NCI-H1436 (cell line): ENCODE data around the gene KPRP.

ENCODE experiments used
- DNase-seq: peaks from one replicate; lab custom pipeline; 2025; lab: John Stamatoyannopoulos, UW

Gene KPRP

DNA sequence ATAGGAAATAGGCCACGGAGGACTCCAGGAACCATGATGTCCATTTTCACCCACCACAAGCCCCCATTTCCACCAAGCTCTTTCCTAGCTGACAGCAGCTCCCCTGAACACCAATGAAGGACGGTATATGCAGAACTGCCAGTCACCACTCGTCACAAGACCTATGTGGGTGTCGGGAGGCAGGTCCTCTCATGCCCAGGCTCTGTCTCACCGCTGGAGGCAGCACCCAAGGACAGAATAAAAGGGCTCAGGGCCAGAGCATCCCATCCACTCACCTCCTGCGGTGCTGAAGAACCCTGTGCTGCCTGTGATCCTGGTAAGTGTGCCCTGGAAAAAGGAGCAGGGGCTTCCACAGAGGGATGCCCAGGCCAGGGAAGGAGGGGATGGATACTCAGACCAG is 17.1 kb downstream of the KPRP start, which contains the start of gene LCE1F:
Gene LCE1F (plus strand): TSS at position 266 of the 400 bp plus-strand sequence. CDS start 1,232 bp downstream, outside the sequence.
- no peak for DNase-seq

DNA sequence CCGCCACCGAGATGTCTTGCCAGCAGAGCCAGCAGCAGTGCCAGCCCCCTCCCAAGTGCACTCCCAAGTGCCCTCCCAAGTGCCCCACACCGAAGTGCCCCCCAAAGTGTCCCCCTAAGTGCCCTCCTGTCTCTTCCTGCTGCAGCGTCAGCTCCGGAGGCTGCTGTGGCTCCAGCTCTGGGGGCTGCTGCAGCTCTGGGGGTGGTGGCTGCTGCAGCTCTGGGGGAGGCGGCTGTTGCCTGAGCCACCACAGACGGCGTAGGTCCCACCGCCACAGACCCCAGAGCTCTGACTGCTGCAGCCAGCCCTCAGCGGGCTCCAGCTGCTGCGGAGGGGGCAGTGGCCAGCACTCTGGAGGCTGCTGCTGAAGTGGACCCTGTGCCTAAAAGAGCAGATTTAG is 18.5 kb downstream of the KPRP start:
- DNase-seq, result no peak

DNA sequence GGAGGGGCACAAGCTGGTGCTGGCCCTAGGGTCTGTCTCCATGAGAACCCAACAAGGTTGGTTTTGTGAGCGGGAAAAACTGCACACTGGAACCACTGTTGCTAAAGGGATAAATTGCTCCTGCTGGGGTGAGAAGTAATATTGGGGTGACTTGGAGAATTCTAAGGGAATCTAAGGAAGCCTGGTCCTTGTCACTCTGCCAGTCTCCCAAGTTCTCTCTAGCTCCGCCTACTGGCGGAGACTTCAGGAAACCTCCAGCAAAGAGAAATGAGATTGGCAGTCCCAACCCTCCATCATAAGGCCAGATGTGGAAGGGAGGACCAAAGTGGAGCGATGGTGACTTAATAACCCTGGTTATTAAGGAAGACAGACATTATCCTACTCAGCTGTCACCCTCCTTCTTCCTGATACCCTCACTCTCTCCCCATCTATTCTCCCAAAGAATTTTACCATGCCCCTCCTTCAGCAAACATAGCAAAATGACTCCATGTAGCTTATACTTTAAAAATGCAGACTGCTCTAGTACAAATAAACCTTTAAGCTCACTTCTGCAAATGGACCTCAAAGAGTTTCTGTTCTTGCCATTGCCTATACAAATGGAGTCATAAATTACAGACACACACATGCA is 19.8 kb downstream of the KPRP start:
- DNase-seq, result no peak

DNA sequence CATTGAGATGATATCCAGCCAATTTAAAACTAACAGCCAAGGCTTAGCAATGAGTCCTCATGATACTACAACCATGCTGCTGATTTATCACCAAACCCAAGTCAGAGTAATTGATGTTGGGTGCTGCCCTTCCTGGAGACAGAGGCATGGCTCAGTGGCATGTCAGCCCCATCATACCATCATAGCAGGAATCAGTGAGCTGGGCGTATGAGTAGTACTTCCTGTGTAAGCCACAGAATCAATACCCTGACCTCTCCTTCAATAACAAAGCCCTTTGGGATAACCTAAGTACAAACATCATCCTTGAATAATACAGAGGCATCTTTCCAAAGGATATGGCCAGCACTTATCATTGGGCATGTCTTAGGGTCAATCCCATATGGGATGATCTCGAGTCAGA is 25.3 kb downstream of the KPRP start:
- no peak for DNase-seq

DNA sequence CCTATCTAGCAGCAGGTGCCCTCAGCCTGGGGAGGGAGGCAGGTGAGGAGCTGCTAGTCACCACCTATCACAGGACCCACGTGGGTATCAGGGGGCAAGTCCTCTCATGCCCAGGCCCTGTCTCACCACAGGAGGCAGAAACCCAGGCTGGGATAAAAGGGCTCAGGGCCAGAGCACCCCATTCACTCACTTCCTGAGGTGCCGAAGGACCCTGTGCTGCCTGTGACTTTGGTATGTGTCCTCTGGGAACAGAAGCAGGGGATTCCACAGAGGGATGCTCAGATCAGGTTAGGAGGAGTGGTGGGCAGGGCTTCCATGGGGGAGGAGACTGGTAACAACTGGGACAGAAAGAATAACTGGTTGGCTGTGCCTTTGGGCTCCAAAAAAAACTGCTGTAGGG is 28.3 kb downstream of the KPRP start, which contains the start of gene LCE1E:
Gene LCE1E (plus strand): TSS at position 181 of the 400 bp plus-strand sequence. CDS start 1,043 bp downstream, outside the sequence.
- DNase-seq, result no peak

DNA sequence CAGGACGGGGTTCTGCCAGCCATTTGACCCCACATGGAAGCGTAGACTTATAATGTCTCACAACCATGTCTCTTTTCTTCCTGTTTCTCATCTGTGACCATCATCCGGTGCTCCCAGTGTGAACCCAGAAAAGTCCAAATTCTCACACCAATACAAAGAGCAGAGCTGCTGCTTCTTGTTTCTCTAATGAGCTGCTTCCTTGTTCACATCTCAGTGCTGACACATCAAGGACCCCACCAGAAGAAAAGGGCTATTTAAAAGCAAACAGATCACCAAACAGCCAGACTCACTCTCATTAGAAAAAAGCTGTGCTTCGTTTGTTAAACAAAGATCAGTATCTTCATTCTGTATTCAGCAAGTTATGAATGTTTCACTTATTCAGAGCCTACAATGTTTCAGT is 37.9 kb downstream of the KPRP start:
- DNase-seq, result no peak

DNA sequence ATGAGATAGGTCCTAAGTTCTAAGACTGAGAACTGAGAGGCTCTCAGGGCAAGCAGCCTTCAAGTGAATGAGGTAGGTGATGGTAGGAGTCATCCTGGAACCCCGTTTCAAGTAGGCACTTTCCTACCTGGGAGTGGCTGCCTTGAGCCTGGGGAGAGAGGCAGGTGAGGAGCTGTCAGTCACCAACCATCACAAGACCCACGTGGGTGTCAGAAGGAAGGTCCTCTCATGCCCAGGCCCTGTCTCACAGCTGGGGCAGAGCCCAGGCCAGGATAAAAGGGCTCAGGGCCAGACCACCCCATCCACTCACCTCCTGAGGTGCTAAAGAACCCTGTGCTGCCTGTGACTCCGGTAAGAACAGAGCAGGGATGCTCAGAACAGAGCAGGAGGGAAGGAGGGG is 38.6 kb downstream of the KPRP start, which contains the start of gene LCE1D:
Gene LCE1D (plus strand): TSS at position 301 of the 400 bp plus-strand sequence. CDS start 1,074 bp downstream, outside the sequence.
- no peak for DNase-seq

DNA sequence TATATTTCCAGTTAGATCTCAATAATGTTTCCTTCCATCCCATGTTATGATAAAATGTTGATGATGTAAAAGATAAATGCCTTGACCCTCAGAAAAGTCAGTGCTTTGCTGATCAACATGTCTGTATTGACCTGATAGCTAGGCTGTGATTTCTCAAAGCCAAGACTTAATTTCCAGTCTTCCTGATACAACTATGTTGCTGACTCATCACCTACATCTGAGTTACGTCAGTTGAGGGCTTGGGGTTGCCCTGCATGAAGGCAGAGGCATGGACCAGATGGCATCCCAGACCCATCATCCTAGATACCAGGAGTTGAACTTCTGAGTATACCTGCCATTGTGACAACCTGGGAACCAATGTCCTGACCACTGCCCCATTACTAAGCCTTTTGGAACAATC is 43.5 kb downstream of the KPRP start:
- DNase-seq, result no peak

DNA sequence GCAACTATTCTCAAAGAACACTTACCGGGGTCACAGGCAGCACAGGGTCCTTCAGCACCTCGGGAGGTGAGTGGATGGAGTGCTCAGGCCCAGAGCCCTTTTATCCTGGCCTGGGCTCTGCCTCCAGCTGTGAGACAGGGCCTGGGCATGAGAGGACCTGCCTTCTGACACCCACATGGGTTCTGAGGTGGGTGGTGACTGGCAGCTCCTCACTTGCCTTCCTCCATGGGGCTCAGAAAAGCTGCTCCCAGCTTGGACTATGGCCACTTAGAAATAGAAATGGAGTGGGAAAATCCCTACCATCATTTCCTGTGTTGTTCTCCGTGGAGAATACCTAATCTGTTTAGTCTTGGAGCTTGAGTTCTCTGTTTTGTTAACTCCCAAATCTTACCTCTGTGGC is 48.8 kb downstream of the KPRP start, which contains the start of gene LCE1C:
Gene LCE1C (minus strand): TSS at position 76 of the 400 bp plus-strand sequence. CDS start 1,173 bp downstream, outside the sequence.
- DNase-seq, result no peak

DNA sequence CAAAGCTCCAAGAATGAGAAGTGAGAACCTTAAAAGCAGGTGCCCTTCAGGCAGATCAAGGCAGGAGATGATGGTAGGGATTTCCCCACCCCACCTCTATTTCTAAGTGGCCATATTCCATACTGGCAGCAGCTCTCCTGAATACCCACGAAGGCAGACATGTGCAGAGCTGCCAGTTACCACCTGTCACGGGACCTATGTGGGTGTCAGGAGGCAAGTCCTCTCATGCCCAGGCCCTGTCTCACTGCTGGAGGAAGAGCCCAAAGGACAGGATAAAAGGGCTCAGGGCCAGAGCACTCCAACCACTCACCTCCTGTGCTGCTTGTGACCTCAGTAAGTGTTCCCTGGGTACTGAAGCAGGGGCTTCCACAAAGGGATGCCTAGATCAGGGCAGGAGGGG is 53.2 kb downstream of the KPRP start:
- DNase-seq, result no peak
